GM13977 (cell line): ENCODE data around the gene LAMP5.

Experiments
- DNase-seq: peaks from one replicate; pipeline ENCODE4 v3.0.0; 2012; ENCODE audit warnings: low spot score
- CTCF ChIP-seq: IDR thresholded peaks from 2 replicates; pipeline ENCODE4 v1.5.1; 2012; ENCODE audit warnings: mild to moderate bottlenecking, control low read depth; ENCODE audit not compliant: insufficient read depth; ENCODE audit errors: extremely low read depth, missing control alignments
- in situ Hi-C: fragments of 300-500 bp; cut with MboI; formaldehyde crosslinking; loops from one replicate; pipeline ENCODE4 v1.12.0; 2022; ENCODE audit warnings: low sequenced_read_pairs, low pct_unique_long_range_greater_than_20kb, mixed read lengths, inconsistent platforms; ENCODE audit not compliant: unreplicated experiment

LAMP5 gene

GRCh38 chr20:9518576-9519175 lies 4.3 kb downstream of the LAMP5 start:
- no peak for DNase-seq
- TF ChIP-seq CTCF = no peak
- in situ Hi-C loops = loop anchor here (10.0 kb wide), 1 partner anchor 86 kb away; no protein-coding TSS in a partner anchor

GRCh38 chr20:9520086-9520485 lies 5.7 kb downstream of the LAMP5 start:
- DNase-seq = no peak
- in situ Hi-C loops = no loop called here
- no peak for TF ChIP-seq CTCF

- no peak for TF ChIP-seq CTCF
- DNase-seq = no peak
- in situ Hi-C loops = no loop called here
Observed at GRCh38 chr20:9523636-9524035, 9.2 kb downstream of the LAMP5 start.

- TF ChIP-seq CTCF = no peak
- in situ Hi-C loops = no loop called here
- DNase-seq = no peak
Observed at GRCh38 chr20:9531581-9531980, 17.2 kb downstream of the LAMP5 start.

GRCh38 chr20:9532069-9532838 lies 17.9 kb downstream of the LAMP5 start:
- in situ Hi-C loops = no loop called here
- DNase-seq = no peak
- no peak for TF ChIP-seq CTCF

- in situ Hi-C loops = no loop called here
- DNase-seq = no peak
- no peak for TF ChIP-seq CTCF
Observed at GRCh38 chr20:9534025-9534424, 19.6 kb downstream of the LAMP5 start.
